GM19099 (cell line): ENCODE data around the gene CES2.

ENCODE experiments used
- POLR2A ChIP-seq: IDR thresholded peaks from 3 replicates; pipeline ENCODE4 v1.6.1; 2011; ENCODE audit warnings: low read depth; ENCODE audit not compliant: insufficient read length; ENCODE audit errors: extremely low read depth

Gene CES2, protein sequence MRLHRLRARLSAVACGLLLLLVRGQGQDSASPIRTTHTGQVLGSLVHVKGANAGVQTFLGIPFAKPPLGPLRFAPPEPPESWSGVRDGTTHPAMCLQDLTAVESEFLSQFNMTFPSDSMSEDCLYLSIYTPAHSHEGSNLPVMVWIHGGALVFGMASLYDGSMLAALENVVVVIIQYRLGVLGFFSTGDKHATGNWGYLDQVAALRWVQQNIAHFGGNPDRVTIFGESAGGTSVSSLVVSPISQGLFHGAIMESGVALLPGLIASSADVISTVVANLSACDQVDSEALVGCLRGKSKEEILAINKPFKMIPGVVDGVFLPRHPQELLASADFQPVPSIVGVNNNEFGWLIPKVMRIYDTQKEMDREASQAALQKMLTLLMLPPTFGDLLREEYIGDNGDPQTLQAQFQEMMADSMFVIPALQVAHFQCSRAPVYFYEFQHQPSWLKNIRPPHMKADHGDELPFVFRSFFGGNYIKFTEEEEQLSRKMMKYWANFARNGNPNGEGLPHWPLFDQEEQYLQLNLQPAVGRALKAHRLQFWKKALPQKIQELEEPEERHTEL

DNA sequence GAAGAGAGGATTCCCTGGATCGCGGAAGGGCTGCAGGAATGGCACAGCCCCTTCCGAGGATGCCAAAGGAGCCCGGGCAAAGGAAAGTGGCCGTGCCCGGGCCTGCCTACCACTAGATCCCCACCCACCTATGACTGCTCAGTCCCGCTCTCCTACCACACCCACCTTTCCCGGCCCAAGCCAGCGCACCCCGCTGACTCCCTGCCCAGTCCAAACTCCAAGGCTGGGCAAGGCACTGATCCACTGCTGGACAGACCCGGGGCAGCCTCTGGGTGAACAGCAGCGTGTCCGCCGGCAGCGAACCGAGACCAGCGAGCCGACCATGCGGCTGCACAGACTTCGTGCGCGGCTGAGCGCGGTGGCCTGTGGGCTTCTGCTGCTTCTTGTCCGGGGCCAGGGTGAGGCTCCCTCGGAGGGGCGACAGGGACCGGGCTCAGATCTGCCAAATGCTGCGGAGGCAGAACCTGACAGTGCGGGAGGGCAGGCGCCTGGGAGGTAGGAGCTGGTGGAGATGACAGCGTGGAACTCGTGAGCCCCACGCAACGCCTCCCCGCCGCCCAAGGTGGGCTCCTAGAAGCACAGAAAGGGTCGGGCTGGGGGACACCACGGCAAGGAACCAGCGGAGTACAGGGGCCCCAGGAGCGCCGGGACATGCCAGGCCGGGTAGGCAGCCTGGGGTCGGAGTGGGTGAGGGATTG, at the start of gene CES2:
TSS of gene CES2 (plus strand) at position 203 of the 698 bp plus-strand sequence. CDS start at position 323, 120 bp downstream.
- TF ChIP-seq POLR2A = no peak

DNA sequence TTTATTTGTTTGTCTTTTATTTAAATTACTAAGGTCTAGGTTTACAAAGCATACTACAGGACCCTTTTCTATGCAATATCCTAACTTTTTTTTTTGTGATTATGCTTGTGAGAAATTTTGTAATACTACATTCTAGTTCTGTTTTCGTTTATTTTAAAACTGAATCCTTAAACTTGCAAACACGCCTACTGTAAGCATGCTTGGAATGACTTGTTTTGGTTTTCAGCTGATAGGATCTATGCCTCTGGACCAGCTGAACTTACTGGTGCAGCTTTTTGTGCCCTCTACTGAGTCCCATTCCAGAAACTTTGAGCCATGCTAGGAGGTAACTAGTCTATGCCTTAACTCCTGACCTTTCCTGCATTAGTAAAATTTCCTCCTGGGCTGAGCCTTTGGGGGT, 49.0 kb upstream of the CES2 start:
- TF ChIP-seq POLR2A = no peak

DNA sequence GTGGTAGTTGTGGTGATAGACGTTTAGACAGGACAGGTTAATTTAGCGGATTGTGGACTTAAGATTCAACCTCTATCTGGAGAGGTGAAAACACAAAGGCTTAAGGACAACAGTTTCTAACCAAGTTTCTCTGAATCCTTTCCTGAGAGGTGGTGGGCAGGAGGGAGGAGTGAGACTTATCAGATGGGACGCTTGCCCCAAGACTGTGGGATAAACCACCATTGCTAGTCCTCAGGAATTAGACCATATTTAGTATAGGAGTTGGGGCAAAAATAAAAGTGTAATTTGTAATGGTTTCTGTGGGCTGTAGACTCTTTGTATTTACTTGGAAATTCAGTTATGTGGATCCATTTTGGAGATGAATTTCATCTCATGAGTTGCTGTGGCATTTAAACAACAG, 48.4 kb upstream of the CES2 start:
- no peak for TF ChIP-seq POLR2A

DNA sequence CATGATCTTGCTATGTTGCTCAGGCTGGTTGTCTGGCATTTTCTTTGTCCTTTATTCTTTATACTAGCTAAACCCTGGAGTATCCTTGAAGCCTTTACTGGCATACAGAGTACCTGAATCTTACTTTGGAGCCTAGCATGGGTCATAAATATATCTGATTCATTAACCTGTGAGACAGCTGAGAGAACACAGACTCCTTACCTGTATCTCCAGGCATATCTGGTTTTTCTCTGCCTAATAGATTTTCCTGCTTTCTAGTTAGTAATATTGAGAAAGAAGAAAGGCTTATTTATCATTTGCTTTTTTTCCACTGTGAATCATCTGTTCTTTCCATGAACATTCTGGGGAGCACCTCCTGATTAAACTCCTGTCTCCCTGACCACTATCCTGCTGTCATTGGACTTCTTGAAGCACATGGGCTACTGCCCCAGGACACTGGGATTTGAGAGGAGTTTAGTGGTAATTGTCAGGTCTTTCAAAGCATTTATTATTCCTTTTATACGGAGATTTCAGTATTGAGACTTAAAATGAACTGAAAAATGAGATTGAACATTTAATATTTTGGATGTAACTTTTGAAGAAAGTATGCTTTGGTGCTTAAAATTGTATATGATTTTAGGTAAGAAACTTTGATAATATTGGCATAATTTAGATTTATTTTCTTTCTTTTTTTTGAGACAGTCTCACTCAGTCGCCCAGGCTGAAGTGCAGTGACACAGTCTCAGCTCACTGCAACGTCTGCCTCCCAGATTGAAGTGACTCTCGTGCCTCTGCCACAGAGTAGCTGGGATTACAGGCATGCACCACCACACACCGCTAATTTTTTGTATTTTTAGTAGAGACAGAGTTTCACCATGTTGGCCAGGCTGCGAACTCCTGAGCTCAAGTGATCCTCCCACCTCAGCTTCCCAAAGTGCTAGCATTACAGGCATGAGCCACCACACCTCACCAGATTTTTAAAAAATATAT, 46.4 kb upstream of the CES2 start:
- no peak for TF ChIP-seq POLR2A

DNA sequence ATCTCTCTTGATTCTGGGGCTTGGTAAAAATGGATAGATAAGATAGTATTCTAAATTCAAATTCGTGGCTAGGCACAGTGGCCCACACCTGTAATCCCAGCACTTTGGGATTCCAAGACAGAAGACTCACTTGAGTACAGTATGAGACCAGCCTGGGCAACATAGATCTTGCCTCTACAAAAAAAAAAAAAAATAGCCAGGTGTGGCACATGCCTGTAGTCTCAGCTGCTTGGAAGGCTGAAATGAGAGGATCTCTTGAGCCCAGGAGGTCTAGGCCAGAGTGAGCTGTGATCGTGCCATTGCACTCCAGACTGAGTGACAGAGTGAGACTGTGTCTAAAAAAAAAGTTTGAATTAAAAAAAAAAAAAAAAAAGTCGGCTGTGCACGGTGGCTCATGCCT, 45.7 kb upstream of the CES2 start:
- TF ChIP-seq POLR2A = no peak

DNA sequence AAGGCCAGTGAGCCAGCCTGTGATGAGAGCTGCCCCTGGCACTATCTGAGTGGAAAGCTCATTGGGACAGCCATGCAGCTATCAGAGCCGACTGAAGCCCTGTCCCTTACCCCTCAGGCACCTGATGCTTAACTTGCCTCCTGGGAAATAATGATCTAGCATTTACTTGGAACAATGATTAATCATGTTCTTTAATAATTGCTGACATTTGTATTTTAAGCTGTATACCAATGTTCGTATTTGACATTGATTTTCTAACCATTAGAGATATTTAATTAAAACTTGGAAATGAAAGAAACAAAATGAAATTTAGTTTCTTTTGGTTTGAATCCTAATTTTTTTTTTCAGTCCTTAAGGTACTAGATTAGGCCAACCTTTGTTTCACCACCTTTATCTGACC, 44.5 kb upstream of the CES2 start:
- no peak for TF ChIP-seq POLR2A

DNA sequence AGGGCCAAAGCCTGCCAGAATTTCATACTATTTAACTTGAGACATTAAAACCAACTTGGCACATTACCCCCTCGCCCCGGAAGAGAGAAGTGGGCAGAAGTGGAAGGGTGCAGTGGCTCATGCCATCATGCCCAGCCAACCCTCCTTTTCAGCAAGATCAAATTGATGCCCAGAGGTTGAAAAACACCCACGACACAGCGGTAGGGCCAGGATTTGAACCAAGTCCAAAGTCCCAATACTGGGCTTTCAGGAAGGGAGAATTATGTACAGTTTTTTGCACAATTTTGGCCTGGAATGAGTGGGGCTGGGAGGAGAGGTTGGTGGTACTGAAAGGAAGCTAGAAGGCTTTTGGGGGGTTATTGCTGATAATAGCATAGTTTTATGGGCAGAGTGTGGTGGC, 44.0 kb upstream of the CES2 start:
- TF ChIP-seq POLR2A = no peak

DNA sequence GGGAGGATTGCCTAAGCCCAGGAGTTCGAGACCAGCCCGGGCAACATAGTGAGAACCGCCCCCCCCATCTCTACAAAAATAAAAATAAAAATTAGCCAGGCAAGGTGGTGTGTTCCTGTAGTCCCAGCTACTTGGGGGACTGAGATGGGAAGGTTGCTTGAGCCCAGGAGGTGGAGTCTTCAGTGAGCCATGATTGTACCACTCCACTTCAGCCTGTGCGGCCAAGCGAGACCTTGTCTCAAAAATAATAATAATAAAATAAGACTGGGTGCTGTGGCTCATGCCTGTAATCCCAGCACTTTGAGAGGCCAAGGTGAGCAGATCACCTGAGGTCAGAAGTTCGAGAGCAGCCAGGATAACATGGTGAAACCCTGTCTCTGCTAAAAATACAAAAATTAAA, 43.5 kb upstream of the CES2 start:
- TF ChIP-seq POLR2A = no peak

DNA sequence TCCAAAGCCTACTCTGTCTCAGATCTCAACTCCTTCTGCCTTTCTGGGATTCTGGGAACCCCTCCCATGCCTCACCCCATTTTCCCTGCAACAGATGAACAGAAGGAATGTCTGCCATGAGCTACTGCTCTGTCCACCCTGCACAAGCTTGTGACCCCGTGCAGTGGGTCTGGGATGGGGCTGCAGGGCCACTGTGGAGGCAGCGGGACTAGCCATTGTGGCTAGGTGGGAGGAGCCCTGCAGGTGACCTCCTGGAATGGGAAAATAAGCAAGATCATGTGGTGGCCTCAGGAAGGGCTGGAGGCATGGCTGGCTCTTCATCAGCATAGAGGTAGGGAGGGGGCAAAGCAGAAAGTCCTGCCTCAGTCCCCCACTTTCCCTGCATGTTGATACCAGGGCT, 41.3 kb upstream of the CES2 start:
- TF ChIP-seq POLR2A = no peak

DNA sequence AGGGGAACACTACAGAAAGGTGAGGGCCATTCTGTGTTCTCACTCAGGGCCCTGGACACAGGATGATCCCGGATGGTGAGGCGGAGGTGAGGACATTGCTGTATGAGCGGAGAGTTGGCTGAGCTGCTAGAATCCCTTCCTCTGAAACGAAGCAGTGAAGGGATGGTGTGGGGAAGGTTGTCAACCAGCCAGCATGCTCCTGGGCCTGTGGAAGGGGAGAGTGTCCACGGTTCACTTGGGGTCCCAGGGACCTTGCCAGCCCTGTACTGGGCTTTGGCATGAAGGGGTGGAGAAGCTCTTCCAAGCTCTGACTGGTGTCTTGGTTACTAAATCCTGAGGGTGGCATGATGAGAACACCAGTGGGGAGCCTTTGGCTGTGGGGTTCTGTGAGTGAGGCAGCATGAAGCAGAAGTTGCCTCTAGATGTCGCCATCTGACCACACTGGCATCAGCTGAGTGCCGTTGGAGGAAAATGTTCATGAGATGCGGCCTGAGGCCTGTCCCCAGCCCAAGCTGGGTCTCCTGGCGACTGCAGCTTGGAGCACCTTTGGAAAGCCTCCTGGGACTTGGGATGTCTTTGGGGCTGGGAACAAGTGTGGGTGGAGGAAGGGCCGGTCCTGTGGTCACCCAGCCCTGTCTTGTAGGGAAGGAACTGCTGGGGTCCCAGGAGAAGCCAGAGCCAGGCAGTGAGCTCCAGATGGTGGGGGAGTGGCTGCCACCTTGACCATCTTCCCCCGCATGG, 40.2 kb upstream of the CES2 start:
- no peak for TF ChIP-seq POLR2A

DNA sequence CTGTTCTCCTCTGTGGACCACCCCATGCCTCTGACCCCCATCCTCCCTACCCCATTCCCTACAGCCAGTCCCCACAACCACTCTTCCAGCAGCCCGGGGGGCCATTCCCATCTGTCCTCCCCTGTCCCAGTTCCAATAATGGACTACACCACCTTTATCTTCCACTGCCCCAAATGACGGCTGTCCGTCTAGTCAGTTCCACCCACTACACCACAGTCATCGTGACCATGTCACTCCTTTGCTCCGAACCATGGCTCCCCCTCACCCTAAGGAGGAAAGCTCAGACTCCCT, 39.7 kb upstream of the CES2 start:
- no peak for TF ChIP-seq POLR2A

DNA sequence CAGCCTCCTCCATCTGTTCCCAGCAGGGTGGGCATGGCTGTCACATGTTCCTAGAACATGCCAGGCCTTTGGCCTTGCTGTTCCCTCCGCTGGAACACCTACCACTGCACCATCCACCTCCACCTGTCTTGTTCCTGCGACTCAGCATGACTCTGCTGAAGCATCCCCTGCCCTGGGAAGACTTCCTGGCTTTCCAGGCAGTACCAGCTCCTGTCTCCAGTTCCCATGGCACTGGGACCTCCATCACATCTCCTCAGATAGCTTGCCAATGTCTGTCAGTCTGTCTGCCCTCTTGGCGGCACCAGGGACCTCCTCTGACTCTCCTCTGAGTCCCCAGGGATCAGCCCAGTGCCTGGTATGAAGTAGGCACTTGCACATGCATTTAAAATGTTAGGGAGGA, 39.3 kb upstream of the CES2 start:
- TF ChIP-seq POLR2A = no peak

DNA sequence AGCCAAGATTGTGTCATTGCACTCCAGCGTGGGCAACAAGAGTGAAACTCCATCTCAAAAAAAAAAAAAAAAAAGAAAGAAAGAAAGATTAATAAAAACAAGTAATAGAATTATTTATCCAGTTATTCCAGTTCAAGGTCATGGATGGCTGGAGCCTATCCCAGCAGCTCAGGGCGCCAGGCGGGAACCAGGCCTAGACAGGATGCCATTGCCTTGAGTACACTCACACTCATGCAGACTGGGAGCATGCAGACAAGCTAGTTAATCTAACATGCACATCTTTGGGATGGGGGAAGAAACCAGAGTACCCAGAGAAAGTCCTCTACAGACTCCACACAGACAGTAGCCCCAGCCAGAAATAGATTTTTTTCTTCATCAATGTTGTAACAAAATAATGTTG, 37.1 kb upstream of the CES2 start:
- TF ChIP-seq POLR2A = no peak

DNA sequence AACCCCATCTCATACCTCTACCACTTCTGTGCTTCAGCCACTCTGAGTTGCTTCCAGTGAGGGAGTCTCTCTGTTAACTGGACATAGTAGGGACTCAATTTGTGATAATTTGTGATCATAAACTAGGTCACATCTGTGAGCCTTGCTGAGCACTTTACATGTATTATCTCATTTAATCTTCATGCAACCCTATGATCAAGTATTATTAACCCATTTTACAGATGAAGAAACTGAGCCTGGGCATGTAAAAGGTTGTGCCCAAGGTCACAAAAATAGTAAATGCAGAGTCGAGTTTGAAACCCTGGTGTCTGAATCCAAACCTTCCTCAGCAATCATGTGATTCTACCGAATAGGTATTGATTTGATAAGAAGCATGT, 36.4 kb upstream of the CES2 start:
- no peak for TF ChIP-seq POLR2A

DNA sequence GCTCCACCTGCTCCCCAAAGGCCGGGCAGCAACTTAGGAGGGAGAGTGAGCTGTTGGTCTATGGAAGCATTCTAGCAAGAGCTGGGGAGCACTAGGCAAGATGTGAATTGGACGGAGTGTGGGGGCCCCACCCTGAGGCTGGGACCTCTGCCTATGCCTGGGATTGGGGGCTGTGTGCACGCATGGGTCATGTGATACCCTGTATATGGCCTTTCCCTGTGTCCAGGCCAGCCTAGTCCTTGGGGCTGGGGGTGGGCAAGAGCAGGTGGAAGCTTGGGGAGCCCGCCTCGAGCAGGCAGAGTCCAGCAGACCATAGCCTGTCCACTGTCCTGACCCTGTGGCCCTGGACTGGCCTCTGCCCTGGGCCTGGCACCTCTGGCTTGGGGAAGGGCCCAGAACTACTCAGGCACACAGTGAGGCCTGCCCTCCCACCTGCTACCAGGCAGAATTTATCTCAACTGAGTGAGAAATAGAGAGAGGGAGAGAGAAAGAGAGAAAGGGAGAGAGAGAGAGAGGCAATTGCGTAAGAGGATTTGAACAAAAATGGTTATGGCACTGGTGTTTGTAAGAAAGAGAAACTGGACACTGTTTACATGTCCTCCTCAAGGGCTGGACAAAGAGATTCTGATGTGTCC, 35.9 kb upstream of the CES2 start:
- no peak for TF ChIP-seq POLR2A
